Endodermal cell (in vitro differentiated cells): ENCODE measurements around the gene TDRD10. TPM values are rescaled to one million over a fixed set of nuclear protein-coding genes. Genes with fewer than 3 reads are reported as not detected.

Experiments used
- DNase-seq: peaks from one replicate; pipeline ENCODE4 v3.0.0-alpha.2; 2017
- H3K27ac ChIP-seq: 2 replicates; pipeline ENCODE4 v1.5.1; 2013; ENCODE audit warnings: mild to moderate bottlenecking, low read depth, low read length, moderate library complexity
- H3K27me3 ChIP-seq: 2 replicates; pipeline ENCODE4 v1.6.1; 2013; ENCODE audit warnings: mild to moderate bottlenecking, low read length, moderate library complexity; ENCODE audit not compliant: insufficient read depth, control insufficient read depth, poor library complexity, severe bottlenecking
- H3K36me3 ChIP-seq: 2 replicates; pipeline ENCODE4 v1.7.0; 2013; ENCODE audit warnings: mild to moderate bottlenecking, low read length, moderate library complexity; ENCODE audit not compliant: control insufficient read depth, insufficient read depth
- H3K4me1 ChIP-seq: one replicate; pipeline ENCODE4 v1.7.0; 2013; ENCODE audit warnings: low read length; ENCODE audit not compliant: control insufficient read depth, insufficient read depth
- H3K4me3 ChIP-seq: 2 replicates; pipeline ENCODE4 v1.5.1; 2013; ENCODE audit warnings: mild to moderate bottlenecking, low read length, moderate library complexity
- H3K9ac ChIP-seq: 2 replicates; pipeline ENCODE4 v1.6.1; 2013; ENCODE audit warnings: mild to moderate bottlenecking, low read length, moderate library complexity; ENCODE audit not compliant: poor library complexity, severe bottlenecking; ENCODE audit errors: extremely low read depth
- H3K9me3 ChIP-seq: 2 replicates; pipeline ENCODE4 v1.6.1; 2013; ENCODE audit warnings: mild to moderate bottlenecking, low read length, moderate library complexity; ENCODE audit not compliant: control insufficient read depth
- H3K27ac Mint-ChIP-seq: 2 replicates; pipeline ENCODE4 v1.8.0; 2020; ENCODE audit warnings: mixed read lengths
- H3K27me3 Mint-ChIP-seq: 2 replicates; pipeline ENCODE4 v1.8.0; 2021; ENCODE audit warnings: mild to moderate bottlenecking, mixed read lengths; ENCODE audit not compliant: insufficient read depth
- H3K36me3 Mint-ChIP-seq: 2 replicates; pipeline ENCODE4 v1.8.0; 2020; ENCODE audit warnings: low read depth, mixed read lengths
- H3K4me1 Mint-ChIP-seq: 2 replicates; pipeline ENCODE4 v1.8.0; 2020; ENCODE audit warnings: mixed read lengths
- H3K4me3 Mint-ChIP-seq: 2 replicates; pipeline ENCODE4 v1.8.0; 2020; ENCODE audit warnings: mild to moderate bottlenecking, moderate library complexity, mixed read lengths
- H3K9me3 Mint-ChIP-seq: 2 replicates; pipeline ENCODE4 v1.8.0; 2020; ENCODE audit warnings: mild to moderate bottlenecking, mixed read lengths
- WGBS, 2 experiments: methylation state at CpG; one replicate each; pipeline versions ENCODE4 v1.1.5 to v1.1.7; 2013; ENCODE audit warnings: missing lambda C conversion rate in 2 of 2, mixed read lengths in 1 of 2; ENCODE audit not compliant: insufficient coverage in 1 of 2, insufficient read length in 1 of 2; 5-methylcytosine and 5-hydroxymethylcytosine counted together
- total RNA-seq, 2 donors: library from RNA; stranded (reverse); fragmentation: NEBNext Ultra II Directional in 1 of 2; extraction: Animal tissue kit (Norgen Biotek cat#: 25700) in 1 of 2; gene quantifications; 2 replicates in 1 of 2; 3 replicates in 1 of 2; pipeline ENCODE4 v1.2.1, GENCODE V29; 2021
- TF ChIP-seq, protein P1 (sequence below): fragments of 200-600 bp; sonication (generic); conservative IDR thresholded peaks from 2 replicates; pipeline ENCODE4 v1.5.0; 2021; ENCODE audit warnings: antibody characterized with exemption, mild to moderate bottlenecking

The TDRD10 gene
- total RNA-seq, 2 donors from 2014 or later = not detected

DNA sequence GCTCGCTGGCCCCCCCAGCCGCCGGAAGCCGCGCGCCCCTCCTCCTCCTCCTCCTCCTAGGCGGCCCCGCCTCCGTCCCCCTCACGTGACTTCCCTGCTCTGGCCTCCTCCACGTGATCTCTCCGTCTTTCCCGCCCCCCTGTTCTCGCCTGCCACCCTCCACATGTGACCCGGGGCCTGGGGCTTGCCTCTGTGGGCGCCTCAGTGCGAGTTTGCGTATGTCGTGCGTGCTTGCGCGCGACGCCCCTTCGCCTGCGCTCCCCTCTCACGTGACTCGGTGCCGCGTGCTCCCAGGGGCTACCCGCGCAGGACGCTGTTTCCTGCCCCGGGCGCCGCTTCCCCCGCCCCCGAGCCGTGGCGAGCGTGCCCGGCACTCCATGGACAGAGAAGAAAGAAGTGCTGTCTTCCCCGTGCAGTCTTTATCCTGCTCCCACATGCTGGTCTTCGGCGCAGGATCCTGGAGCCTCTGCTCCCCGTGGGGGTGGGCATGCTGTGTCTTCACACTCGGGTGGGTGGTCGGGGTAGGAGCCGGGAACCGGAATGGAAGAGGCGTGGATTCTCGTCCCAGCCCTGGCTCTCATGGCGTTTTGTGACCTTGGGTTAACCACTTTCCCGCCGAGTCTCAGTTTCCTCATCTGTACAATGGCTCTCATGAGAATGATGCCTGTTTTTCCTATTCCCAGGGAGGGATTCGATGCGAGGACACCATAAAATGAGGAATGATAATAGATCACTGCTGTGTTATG lies 56.9 kb downstream of the TDRD10 start:
- peaks cover 12% of the 10 kb centered on the region for H3K4me1 ChIP-seq
- Mint-ChIP-seq H3K27ac (peak overlapping the region; percentile 90), H3K27me3 (no peaks in the 10 kb centered on the region), H3K4me1 (peaks cover 35% of the 10 kb centered on the region), H3K4me3 (peak overlapping the region; percentile 78), H3K36me3 (peaks cover 24% of the 10 kb centered on the region), H3K9me3 (no peaks in the 10 kb centered on the region)
- DNase-seq = peak; percentile 98
- no peaks in the 10 kb centered on the region for H3K27me3 ChIP-seq
- peak overlapping the region; percentile 33 for H3K9ac ChIP-seq
- 7 to 9% methylated on average over 24 to 56 of the region's 57 CpGs for WGBS, 2 experiments
- H3K4me3 ChIP-seq = peak overlapping the region; percentile 74
- peaks cover 22% of the 10 kb centered on the region for H3K36me3 ChIP-seq
- H3K27ac ChIP-seq = peak overlapping the region; percentile 85
- H3K9me3 ChIP-seq = no peaks in the 10 kb centered on the region
- TF ChIP-seq, protein P1, sequence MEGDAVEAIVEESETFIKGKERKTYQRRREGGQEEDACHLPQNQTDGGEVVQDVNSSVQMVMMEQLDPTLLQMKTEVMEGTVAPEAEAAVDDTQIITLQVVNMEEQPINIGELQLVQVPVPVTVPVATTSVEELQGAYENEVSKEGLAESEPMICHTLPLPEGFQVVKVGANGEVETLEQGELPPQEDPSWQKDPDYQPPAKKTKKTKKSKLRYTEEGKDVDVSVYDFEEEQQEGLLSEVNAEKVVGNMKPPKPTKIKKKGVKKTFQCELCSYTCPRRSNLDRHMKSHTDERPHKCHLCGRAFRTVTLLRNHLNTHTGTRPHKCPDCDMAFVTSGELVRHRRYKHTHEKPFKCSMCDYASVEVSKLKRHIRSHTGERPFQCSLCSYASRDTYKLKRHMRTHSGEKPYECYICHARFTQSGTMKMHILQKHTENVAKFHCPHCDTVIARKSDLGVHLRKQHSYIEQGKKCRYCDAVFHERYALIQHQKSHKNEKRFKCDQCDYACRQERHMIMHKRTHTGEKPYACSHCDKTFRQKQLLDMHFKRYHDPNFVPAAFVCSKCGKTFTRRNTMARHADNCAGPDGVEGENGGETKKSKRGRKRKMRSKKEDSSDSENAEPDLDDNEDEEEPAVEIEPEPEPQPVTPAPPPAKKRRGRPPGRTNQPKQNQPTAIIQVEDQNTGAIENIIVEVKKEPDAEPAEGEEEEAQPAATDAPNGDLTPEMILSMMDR = no peak

DNA sequence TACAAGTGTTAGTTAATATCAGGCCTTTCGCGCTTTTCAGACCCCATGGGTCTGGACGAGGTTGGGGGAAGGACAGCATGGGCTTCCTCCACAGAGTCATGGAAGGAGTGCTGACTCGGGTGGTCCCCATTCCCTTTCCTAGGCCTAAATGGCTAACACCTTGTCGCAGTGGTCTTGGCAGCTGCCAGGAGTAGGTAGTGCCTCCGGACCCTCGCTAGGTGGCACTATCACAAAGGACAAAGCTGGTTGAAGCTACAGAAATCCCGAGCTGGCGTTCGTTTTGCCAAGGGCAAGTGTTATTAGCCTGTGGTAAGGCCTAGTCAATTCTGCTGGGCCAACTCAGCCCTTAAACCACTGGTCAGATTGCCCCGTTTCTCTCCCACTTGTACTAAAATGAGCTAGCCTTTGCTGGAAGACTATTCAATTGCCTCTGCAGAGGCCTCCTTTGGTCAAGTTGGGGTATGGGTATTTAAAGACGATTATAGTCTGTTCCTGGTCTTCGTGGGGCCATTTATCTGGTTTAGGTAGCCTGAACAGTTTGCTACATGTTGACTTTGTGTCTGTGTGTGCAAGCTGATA lies 57.5 kb downstream of the TDRD10 start:
- H3K9ac ChIP-seq = no peak overlapping the region
- peak overlapping the region; percentile 74 for H3K4me3 ChIP-seq
- TF ChIP-seq, protein P1 = peak; percentile 97
- Mint-ChIP-seq H3K27ac (peak overlapping the region; percentile 90), H3K27me3 (no peaks in the 10 kb centered on the region), H3K4me1 (peaks cover 35% of the 10 kb centered on the region), H3K9me3 (no peaks in the 10 kb centered on the region), H3K4me3 (peak overlapping the region; percentile 78), H3K36me3 (peaks cover 19% of the 10 kb centered on the region)
- peak overlapping the region; percentile 85 for H3K27ac ChIP-seq
- peak; percentile 96 for DNase-seq
- peaks cover 12% of the 10 kb centered on the region for H3K4me1 ChIP-seq
- H3K36me3 ChIP-seq = peaks cover 15% of the 10 kb centered on the region
- no peaks in the 10 kb centered on the region for H3K27me3 ChIP-seq
- H3K9me3 ChIP-seq = no peaks in the 10 kb centered on the region
- 17 to 19% methylated on average over 12 to 13 of the region's 13 CpGs for WGBS, 2 experiments

DNA sequence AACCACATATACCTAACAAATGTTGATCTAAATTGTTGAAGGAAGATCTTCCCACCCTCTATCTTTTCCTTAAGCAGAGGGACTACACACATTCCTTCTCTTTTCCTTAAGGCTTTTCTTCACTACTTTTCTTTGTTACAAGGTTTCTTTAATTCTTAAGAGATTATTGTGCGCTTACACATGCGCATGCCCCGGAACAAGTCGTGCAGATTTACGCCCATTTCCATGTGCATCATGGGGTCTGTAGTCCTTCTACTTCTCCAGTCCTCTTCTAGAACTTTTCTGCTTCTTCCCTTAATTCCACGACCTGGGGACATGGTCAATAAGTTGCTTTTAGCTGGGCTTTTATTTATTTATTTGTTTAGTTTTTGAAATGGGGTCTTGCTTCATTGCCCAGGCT lies 63.9 kb downstream of the TDRD10 start:
- 92 to 94% methylated on average over 5 to 6 of the region's 6 CpGs for WGBS, 2 experiments
- peaks cover 33% of the 10 kb centered on the region for H3K27me3 Mint-ChIP-seq

More for the DNA sequence above, 63.9 kb downstream of the TDRD10 start:
- Mint-ChIP-seq H3K9me3 (no peaks in the 10 kb centered on the region), H3K4me3 (no peak overlapping the region), H3K27ac (no peak overlapping the region), H3K36me3 (no peaks in the 10 kb centered on the region), H3K4me1 (peaks cover 17% of the 10 kb centered on the region)
- H3K27me3 ChIP-seq = peaks cover 47% of the 10 kb centered on the region
- DNase-seq = no peak
- H3K9ac ChIP-seq = no peak overlapping the region
- TF ChIP-seq, protein P1 = no peak
- no peaks in the 10 kb centered on the region for H3K36me3 ChIP-seq
- no peak overlapping the region for H3K27ac ChIP-seq
- no peaks in the 10 kb centered on the region for H3K9me3 ChIP-seq
- H3K4me3 ChIP-seq = no peak overlapping the region
- no peaks in the 10 kb centered on the region for H3K4me1 ChIP-seq
